Ishikawa (cell line): ENCODE results near the gene ENOX1.

Experiments used
- CEBPB ChIP-seq: IDR thresholded peaks from 2 replicates; pipeline ENCODE4 v1.6.1; 2012
- CREB1 ChIP-seq: IDR thresholded peaks from 2 replicates; pipeline ENCODE4 v1.6.1; 2012; ENCODE audit warnings: low read depth
- EGR1 ChIP-seq: IDR thresholded peaks from 2 replicates; pipeline ENCODE4 v1.6.1; 2012
- EP300 ChIP-seq: IDR thresholded peaks from 2 replicates; pipeline ENCODE4 v1.6.1; 2012; ENCODE audit warnings: borderline replicate concordance
- FOXM1 ChIP-seq: IDR thresholded peaks from 2 replicates; pipeline ENCODE4 v1.6.1; 2012; ENCODE audit warnings: low read depth, borderline replicate concordance
- NFIC ChIP-seq: IDR thresholded peaks from 2 replicates; pipeline ENCODE4 v1.6.1; 2012
- RAD21 ChIP-seq: IDR thresholded peaks from 2 replicates; pipeline ENCODE4 v1.6.1; 2012; ENCODE audit warnings: low read depth
- TAF1 ChIP-seq: IDR thresholded peaks from 2 replicates; pipeline ENCODE4 v1.6.1; 2012; ENCODE audit warnings: low read depth, mild to moderate bottlenecking
- TCF12 ChIP-seq: IDR thresholded peaks from 2 replicates; pipeline ENCODE4 v1.6.1; 2012; ENCODE audit warnings: low read depth
- TEAD4 ChIP-seq: IDR thresholded peaks from 2 replicates; pipeline ENCODE4 v1.6.1; 2012
- YY1 ChIP-seq: IDR thresholded peaks from 2 replicates; pipeline ENCODE4 v1.6.1; 2012; ENCODE audit warnings: low read depth
- ZBTB7A ChIP-seq: IDR thresholded peaks from 2 replicates; pipeline ENCODE4 v1.6.1; 2012; ENCODE audit warnings: low read depth
- TF ChIP-seq, protein P1 (sequence below): IDR thresholded peaks from 2 replicates; pipeline ENCODE4 v1.6.1; 2012; ENCODE audit warnings: low read depth, mild to moderate bottlenecking
- TF ChIP-seq, protein P2 (sequence below): IDR thresholded peaks from 2 replicates; pipeline ENCODE4 v1.6.1; 2012
- TF ChIP-seq, protein P3 (sequence below): IDR thresholded peaks from 2 replicates; pipeline ENCODE4 v1.6.1; 2012

ENOX1 gene

DNA sequence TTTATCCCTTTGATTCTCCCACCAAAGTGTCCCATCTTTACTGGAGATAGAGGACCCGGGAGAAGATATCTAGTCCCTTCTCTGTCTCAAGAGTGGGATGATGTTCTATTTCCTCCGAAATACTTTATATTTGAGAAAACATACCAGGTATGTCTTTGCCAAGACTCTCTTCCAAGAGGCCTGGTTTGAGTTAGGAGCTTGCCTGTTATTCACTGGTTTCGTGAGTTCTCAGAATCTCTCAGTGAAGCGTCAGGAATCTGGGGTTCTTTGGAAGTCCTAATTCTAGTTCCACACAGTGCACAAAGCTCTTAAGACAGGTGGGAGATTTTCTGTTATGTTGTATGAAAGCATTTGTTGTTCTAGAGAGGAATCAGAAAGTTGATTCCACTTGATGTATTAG is 581.4 kb downstream of the ENOX1 start:
- TF ChIP-seq NFIC (no peak), EP300 (no peak), ZBTB7A (no peak), TCF12 (no peak), RAD21 (no peak), YY1 (no peak), CREB1 (no peak), CEBPB (no peak), FOXM1 (no peak), TEAD4 (no peak), TAF1 (no peak), EGR1 (no peak)
- TF ChIP-seq, protein P1, sequence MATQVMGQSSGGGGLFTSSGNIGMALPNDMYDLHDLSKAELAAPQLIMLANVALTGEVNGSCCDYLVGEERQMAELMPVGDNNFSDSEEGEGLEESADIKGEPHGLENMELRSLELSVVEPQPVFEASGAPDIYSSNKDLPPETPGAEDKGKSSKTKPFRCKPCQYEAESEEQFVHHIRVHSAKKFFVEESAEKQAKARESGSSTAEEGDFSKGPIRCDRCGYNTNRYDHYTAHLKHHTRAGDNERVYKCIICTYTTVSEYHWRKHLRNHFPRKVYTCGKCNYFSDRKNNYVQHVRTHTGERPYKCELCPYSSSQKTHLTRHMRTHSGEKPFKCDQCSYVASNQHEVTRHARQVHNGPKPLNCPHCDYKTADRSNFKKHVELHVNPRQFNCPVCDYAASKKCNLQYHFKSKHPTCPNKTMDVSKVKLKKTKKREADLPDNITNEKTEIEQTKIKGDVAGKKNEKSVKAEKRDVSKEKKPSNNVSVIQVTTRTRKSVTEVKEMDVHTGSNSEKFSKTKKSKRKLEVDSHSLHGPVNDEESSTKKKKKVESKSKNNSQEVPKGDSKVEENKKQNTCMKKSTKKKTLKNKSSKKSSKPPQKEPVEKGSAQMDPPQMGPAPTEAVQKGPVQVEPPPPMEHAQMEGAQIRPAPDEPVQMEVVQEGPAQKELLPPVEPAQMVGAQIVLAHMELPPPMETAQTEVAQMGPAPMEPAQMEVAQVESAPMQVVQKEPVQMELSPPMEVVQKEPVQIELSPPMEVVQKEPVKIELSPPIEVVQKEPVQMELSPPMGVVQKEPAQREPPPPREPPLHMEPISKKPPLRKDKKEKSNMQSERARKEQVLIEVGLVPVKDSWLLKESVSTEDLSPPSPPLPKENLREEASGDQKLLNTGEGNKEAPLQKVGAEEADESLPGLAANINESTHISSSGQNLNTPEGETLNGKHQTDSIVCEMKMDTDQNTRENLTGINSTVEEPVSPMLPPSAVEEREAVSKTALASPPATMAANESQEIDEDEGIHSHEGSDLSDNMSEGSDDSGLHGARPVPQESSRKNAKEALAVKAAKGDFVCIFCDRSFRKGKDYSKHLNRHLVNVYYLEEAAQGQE: no peak
- TF ChIP-seq, protein P2, sequence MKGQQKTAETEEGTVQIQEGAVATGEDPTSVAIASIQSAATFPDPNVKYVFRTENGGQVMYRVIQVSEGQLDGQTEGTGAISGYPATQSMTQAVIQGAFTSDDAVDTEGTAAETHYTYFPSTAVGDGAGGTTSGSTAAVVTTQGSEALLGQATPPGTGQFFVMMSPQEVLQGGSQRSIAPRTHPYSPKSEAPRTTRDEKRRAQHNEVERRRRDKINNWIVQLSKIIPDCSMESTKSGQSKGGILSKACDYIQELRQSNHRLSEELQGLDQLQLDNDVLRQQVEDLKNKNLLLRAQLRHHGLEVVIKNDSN: no peak
- TF ChIP-seq, protein P3, sequence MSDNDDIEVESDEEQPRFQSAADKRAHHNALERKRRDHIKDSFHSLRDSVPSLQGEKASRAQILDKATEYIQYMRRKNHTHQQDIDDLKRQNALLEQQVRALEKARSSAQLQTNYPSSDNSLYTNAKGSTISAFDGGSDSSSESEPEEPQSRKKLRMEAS: no peak

DNA sequence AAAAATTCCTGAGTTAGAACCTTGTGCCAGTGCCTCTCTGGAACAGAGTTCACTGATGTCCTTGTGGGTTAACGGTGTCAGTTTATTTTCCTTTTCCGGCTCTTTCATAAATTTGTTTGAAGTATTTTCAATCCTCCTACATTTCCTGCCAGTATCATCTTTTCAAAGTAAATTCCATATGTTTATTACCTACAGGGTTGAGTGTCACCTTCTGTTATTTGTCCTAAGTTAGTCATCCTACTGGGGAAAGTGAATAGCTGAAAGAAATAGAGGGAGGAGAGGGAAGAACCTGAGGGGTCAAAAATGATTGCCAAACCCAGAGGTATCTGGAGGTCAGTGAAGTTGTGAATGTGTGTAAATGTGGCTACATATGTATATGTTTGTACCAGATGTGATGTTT is 582.2 kb downstream of the ENOX1 start:
- TF ChIP-seq RAD21 (no peak), FOXM1 (no peak), CEBPB (no peak), TEAD4 (no peak), YY1 (no peak), NFIC (no peak), ZBTB7A (no peak), CREB1 (no peak), TAF1 (no peak), EP300 (no peak), TCF12 (no peak), EGR1 (no peak)
- TF ChIP-seq, protein P1: no peak
- TF ChIP-seq, protein P3: no peak
- TF ChIP-seq, protein P2: no peak

DNA sequence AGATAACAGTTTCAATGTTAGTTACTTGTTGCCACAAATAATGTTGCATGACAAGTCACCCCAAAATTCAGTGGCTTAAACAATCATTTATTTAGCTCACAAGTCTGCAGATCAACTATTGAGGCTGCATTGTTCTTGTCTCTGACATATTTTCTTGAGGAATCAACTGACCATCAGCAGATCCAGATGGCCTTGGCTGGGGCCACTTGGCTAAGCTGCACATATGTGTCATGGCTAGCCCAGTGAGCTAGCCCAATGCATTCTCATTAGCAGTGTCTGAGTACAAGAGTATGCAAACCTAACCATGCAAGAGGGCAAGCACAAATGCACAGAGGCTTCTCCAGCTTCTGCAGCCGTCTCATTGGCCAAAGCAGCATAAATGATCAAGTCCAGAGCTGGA is 583.0 kb downstream of the ENOX1 start:
- TF ChIP-seq TAF1: no peak
- no peak for TF ChIP-seq CEBPB
- TF ChIP-seq, protein P1: no peak
- TF ChIP-seq RAD21: no peak
- TF ChIP-seq YY1: no peak
- TF ChIP-seq CREB1: no peak
- TF ChIP-seq, protein P2: no peak
- TF ChIP-seq TEAD4: no peak
- no peak for TF ChIP-seq TCF12
- no peak for TF ChIP-seq EGR1
- TF ChIP-seq, protein P3: no peak
- no peak for TF ChIP-seq ZBTB7A
- TF ChIP-seq FOXM1: no peak

DNA sequence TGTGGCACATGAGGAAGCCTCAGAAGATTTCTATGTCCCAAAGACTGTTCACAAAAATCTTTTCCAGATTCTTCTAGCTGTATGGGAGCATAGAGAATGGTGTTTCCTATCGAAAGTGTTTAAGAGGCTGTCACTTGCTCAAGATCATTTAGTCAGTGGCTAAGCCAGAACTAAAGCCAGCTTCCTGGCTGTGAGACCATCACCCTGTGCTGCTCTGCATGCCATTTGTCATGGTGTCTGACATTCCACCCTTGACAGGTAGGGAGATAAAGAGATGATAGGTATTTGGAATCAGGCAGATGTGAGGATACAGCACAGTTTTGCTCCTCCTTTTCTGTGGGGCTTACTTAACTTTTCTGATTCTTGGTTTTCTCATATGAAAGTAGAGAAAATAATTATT is 586.0 kb downstream of the ENOX1 start:
- TF ChIP-seq, protein P2: no peak
- TF ChIP-seq CREB1 (no peak), CEBPB (no peak), NFIC (no peak), EGR1 (no peak), EP300 (no peak), RAD21 (no peak), TAF1 (no peak), TCF12 (no peak), ZBTB7A (no peak), FOXM1 (no peak), YY1 (no peak), TEAD4 (no peak)
- TF ChIP-seq, protein P3: no peak
- TF ChIP-seq, protein P1: no peak
